GM18499 (cell line): ENCODE results near the gene DUSP8.

ENCODE experiments used
- ATAC-seq: cut with Tn5 transposase; IDR thresholded peaks from one replicate; pipeline ENCODE4 v1.9.1; 2021; ENCODE audit warnings: moderate number of reproducible peaks; ENCODE audit not compliant: insufficient read depth, unreplicated experiment

Gene DUSP8

DNA sequence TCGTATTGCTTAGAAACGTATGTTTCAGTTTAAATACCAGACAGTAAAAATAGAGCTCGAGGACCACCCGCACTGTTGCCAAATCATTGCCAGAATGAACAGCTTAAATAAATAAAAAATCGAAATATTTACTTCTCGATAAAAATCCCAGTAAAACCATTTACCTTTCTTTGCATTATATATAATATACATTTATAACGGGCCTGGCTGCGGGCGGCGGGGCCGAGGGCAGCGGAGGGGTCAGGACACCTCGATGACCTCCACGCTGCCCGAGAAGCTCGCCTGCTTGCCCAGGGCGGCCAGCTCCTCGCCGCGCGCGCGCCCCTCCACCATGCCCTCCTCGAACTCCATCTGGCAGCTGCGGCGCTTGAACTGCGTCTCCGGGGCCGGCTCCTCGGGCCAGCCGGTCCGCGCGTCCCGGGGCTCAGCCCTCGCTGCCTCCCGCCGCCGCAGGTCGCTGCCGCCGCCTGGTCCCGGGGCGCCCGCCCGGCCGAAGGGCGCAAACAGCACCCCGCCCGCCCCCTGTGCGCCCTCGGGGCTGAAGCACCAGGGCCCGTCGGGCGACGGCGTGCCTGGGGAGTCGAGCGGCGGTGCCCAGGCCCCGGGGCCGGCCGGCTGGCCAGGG lies 15.7 kb downstream of the DUSP8 start:
- no peak for ATAC-seq

DNA sequence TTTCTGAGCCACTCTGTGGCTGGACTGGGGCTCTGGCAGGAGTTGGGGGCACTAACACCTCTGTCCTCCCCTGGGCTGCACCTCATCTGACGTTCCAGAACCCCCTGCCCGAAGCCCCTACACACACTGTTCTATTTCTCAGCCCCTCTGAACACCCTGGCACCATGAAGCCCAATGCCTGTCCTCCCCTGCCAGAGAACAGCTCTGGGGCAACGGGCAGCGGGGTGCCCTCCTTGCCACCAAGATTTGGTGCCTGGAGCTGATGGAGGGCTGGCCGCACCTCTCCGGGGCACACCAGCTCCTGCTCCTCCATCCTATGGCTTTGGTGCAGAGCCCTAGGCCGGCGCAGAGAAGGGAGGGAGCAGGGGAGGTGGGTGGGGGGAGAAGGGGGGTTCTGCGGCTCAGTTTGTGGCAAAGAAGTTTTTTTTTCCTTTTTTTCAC lies 16.3 kb downstream of the DUSP8 start:
- ATAC-seq = no peak

DNA sequence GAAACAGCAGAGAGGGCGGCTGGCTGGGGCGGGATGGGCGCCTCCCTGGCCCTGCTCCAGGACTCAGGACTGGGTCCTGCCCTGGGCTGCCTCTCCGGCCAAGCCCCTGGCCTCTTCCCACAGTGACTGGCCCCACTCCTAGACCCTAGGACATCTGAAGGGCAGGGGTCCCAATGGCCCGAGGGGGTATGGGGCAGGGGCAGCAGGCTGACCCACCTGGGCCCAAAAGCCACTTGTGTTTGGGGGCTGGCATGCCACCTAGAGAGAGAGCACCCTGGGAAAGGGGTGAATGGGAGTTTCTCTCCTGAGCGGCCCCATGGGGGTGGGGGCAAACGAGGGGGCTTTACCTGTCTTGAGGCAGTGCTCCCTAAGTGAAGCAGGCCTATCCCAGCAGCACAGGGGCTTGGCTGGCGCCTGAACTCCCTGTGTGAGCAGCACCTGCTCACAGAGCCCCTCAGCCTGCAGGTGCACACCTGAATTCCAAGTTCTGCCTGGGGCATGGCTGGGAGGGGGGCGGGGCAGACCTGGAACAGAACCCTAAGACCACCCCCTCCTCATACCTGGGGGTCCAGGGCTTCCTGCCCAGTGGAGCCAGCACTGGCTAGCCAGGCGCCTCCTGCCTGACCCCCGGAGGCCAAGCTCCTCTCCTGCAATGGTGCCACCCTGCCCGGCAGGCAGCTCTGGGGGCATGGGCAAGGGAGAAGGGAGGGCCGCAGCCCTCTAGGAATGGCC lies 16.9 kb downstream of the DUSP8 start:
- no peak for ATAC-seq

DNA sequence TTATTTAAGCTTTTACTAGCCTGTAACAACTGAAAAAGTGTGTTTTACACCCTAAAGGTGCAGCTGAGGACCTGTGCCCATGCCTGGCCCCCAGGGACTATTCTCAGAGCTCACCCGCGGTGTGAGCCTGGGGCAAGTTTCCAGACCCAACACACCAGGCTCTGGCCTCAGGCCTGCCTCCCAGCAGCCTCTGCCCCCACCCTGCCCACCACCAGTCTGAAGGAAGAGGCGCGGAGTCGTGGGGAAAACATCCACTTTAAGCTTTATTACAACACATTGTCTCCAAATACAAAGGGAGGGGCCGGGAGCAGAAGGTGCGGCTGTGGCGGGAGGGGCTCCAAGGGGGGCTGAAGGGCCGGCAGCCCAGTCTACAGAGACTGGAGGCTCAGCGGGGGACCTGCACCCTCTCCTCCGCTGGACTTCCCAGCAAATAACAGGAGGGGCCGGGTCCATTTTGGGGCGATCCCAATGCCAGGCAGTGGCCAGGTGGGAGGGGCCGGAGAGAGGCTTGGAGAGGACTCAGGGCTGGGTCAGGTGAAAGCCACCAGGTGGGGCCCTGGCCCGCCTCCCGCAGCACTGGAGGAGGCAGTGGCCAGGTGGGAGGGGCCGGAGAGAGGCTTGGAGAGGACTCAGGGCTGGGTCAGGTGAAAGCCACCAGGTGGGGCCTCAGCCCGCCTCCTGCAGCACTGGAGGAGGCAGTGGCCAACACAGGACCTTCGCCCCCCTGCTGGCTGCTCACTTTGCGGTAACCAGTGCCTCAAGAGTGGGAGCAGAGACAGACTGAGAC lies 18.1 kb downstream of the DUSP8 start:
- no peak for ATAC-seq

DNA sequence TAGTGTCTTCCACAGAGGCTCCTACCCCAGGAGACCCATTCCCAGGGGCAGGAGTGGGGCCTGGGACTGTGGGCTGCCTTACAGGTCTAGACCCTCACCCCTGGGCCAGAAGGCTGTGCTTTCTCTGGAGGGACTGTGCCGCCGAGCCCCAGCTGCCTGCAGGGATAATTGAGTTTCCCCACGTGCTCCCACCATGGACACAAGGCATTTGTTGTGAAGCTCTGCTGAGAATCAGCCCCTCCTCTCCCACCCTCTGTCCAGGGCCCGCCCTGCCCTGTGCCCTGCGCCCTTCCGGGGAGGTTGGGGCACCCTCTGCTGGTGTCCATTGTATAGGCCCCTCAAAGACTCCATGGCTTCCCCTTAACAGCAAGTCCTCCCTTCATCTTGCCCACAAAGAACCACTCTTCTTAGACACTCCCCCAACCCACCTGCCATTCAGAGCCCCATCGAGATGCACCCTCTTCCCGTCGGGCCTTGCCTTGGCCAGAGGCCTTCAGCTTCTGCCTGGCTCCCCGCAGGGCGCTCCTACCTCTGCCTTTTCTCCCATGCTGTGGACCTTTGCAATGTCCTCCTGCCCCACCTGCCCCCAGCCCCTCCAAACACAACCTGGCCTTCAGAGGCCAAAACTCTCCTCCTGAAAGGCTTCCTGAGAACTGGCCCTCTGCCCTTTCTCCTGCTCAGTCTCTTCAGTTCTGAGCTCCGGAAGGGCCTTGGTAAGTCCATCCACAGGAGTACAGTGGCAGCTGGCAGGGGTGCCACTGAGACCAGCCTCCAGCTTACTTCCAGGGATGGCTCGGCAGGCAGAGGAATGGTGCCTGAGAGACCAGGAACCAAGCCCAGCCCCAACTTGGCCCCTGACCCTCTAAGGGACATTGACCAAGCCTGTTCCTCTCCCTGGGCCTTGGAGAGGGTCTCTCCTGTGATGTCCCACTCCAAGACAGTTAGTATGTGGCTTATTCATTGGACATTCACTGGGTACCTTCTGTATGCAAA lies 22.4 kb downstream of the DUSP8 start:
- no peak for ATAC-seq

DNA sequence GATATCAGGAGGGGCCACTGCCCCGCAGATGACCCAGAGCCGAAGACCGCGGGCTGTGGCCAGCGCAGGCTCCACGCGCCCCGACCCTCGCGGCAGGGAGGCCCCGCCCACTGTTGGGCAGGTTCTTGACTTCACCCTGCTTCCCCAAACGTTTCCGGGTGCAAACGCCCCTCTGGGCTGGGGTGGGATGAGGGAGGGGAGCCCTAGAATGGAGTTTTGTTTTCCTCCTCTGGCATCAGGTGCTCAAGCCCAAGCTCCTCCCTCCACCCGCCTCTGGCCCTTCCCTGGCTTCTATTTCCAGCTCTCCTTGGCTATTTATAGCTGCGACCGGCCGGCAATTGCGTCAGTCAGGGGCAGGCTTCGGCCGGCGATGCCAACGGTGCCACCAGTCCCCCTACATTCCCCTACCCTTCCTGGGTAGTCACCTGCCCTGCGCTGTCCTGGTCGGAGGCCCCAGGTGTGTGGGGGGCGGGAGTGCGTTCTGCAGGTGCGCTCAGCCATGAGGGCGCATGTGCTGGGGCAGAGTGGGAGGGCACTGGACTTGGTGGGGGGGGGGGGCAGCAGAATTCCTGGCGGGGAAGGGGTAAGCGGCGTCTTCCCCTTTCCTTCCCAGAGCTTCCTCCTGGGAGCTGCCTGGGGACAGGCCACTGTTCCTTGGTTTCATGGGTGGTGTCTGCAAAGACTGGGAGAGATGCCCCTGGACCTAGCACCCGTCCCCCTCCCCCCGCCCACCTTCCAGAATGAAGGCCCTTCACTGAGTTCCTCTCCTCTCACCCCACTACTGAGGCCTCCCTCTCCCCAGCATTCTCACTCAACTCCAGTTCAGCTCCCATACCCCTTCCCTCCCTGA lies 23.6 kb downstream of the DUSP8 start:
- no peak for ATAC-seq

DNA sequence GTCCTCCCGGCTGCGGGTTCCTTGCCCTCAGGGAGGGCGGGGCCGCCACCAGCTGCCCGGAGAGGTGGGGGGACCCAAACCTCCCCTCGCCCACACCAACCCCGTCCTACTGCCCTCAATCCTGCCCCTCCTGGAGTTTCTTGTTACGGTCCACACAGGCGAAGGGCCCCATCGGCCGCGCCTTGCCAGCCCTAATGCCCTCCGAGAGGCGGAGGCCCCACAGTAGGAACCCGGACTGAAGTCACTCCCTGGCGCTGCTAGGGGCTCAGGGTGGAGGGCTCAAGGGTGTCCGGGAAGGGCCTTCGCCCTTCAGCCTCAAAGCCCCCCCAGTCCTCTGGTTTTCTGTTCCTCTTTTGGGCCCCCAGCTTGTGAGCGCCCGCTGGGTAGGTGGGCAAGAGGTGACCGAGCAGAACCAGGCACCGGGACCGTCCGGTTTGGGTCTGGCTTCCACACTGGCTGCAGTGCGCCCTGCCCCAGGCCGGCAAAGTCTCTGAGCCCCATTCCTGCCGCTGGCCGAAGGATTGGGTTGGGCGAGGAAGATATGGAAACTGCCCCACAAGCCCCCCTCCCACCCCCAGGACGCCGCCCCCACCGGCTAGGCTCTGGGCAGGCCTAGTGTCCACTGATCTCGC lies 24.5 kb downstream of the DUSP8 start:
- no peak for ATAC-seq

DNA sequence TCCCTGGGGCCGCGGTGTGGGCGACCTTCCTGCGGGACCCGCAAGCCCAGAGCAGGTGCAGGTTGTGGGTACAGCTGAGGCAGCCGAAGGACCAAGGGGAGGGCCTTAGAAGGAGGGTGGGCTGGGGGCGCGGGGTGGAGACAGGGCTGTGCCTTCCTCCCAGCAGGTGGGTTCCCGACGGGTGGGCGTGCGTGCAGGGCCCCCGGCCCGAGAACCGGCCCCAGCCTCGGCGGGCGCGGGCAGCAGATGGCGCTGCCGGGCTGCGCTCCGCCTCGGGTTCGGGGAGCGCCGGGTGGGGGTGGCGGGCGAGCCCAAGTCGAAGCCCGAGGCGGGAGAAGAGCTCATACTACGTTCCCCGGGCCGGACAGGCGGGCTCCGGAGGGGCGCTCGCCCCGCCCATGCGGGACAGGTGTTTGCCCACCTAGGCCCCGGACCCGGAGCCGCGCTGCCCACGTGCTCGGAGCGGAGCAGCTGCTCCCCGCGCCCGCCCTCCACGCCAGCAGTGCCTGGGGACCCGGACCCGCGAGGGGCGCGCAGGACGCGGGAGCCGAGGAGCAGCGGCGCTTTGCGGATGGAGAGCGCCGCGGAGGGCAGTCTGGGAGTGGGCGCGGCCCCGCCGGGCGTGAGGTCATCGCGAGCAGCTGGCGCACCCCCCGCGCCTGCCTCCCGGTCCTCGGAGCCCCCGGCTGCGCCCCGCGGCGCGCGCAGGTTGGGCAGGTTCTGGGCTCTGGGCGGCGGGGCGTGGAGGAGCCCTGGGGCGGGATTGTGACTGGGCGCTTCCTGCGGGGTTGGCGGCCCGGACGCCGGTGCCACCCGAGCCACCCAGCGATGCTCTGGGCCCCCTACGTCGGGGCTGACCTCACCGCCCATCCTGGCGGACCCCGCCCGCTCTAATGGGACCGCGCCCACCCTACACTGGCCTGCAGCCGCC lies 25.3 kb downstream of the DUSP8 start:
- ATAC-seq = no peak

DNA sequence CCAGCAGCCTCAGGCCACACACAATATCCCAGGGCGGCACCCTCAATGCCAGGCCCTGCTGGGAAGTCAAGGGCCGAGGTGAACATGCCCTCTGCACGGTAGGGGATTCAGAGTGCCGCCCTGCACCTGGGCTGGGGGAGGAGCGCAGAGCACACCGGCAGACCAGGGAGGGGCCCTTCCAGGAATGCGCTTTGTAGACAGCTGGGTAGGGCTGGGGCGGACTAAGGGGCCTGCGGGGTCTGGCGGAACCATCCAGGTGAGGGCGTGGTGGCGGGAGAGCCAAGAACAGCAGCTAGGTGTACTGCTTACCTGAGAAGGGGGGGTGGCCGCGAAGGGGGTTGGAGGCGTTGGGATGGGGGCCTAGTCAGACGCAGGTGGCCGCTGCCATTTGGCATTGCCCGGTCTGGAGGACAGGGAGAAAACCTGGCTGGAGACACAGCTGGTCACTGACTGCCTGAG lies 26.0 kb downstream of the DUSP8 start:
- ATAC-seq = no peak

DNA sequence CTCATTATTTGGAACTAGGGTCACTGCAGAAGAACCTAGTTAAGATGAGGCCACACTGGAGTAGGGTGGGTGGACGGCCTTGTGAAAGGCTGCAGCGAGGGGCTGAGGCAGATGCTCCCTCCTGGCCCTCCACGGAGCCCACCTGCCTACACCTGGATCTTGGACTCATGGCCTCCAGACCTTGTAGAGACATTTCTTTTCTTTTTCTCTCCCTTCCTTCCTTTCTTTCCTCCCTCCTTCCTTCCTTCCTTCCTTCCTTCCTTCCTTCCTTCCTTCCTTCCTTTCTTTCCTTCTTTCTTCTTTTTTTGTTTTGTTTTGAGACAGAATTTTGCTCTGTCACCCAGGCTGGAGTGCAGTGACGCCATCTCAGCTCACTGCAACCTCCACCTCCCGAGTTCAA lies 26.6 kb downstream of the DUSP8 start:
- ATAC-seq = no peak

DNA sequence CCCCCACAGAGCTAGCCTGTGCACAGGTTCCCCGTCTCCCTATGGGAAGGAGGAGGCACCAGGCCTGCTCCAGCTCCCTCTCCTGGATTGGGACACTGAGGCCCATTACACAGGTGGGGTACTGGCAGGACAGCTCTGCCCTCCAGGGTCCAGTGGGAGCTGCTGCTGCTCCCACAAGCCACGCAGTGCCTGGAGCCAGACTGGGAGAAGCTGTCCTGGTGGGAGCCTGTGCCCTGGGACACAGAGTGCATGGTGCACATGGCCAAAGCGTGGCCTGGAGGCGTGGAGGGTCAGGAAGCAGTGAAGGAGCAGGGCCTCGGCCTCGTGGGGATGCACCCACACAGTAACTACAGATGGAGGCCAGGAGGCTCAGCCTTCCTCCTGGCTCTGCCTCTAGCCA lies 27.5 kb downstream of the DUSP8 start:
- ATAC-seq = no peak

DNA sequence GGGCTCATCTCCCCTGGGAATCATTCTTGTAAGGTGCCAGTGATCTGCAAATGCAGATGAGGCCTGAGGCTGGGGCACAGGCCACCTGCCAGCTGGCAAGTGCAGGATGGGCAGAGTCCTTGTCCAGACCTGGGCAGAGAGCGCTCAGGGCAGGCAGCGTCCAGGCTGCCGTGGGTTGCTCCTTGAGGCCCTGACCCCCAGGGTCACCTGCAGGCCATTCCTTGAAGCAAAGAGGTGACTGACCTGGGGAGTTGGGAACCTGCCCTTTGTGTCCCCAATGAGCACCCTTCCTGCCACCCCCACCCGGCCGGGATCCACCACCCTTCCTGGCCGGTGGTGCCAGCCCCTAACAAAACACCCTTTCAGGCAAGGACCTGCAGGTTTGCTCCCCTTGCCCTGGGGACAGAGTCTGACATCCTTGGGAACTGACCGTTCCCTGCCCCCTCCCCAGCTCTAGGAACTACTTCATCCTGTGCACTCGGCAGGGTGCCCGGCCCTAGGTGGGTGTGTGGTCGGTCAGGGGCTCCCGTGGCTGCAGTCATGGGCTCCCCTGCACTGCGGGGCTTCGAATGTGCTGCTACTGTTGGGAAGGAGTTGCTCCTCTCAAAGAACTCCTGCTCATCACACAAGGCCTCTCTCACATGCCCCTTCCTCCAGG lies 28.3 kb downstream of the DUSP8 start:
- no peak for ATAC-seq

DNA sequence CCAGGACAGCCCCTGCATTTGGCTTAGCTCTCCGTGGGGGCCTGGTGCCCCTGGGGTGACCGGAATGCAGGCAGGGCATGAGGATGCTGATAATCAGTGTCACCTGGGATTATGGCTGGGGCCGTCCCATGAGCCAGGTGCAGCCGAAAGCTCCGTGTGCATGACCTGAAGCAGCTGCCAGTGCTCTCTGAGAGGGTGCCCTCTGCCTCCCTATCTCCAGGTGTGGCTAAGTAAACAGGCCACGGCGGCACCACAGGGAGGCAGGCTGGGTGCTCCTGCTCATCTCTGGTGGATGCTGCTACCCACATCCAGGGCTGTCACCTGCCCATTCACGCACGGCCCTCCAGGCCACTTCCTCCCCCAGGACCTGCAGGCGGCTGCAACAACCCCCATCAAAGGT lies 29.8 kb downstream of the DUSP8 start:
- ATAC-seq = no peak

DNA sequence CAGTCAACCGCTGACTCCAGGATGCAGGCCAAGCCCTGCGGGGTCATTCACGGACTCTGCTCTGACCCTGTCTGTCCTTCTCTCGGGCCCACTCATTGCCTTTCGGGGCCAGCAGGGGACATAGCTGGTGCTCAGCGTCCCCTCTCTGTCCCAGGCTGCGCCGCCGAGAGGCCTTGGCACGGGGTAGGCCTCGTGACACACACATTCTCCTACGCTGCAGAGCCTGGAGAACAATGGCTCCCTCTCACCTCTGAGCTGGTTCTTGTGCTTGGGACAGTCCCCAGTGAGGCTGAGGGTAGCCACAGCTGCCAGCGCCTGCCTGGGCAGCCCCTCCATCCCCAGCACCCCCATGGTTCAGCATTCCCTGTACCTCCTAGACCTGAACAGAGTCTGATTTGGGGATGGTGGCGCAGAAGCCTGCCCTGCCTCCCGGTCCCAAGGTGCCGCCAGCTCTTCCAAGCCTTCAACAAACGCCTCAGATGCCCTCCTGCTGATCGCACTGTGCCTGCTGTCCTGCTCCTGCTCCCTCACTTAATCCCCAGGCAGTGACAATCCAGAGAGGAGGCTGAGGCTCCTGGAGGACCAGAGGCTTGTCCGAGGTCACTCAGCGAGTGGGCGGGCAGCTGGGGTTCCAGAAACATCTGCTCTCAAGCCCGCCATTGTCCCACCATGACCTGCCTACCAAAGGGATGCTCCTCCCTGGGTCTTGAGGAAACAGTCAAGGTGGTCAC lies 30.4 kb downstream of the DUSP8 start:
- no peak for ATAC-seq

DNA sequence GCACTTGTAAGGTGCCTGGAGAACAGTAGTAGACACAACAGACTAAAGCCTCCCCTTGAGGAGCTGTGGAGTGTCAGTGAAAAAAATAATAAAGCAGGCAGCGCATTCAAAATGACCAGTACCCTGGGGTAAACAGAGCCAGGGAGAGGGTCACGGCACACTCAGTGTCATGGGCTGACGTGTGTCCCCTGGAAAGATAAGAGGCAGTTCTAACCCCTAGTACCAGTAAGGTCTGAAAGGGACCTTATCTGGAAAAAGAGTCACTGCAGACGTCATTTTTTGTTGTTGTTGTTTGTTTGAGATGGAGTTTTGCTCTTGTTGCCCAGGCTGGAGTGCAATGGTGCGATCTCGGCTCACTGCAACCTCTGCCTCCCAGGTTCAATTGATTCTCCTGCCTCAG lies 32.0 kb downstream of the DUSP8 start:
- ATAC-seq = no peak

DNA sequence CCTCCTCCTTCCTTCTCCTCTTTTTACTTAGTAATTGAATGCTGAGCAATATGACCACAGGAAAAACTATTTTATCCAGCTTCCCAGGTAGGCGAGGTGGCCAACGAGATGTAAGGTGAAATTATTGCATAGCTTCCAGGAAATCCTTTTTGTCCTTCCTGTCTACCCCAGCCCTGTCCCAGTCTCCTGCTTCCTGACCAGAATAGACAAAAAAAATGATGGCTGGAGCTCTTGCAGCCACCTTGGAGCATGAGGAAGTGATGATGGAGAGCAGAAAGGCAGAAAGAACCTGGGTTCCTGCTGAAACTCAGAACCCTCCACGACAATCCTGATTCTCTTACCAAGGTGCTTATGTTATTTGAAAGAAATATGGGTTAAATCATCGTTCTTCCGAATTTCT lies 33.9 kb downstream of the DUSP8 start:
- ATAC-seq = no peak
